Testis (tissue), 2 donors: ENCODE measurements around the gene LRRFIP1.

Experiments
- CTCF ChIP-seq, 3 experiments: fragments of 450-650 bp in 2 of 3; fragments of 200-600 bp in 1 of 3; sonication (generic) in 1 of 3; IDR thresholded peaks; one replicate each; pipeline ENCODE4 v1.5.1; 2016 to 2019; ENCODE audit warnings: antibody characterized with exemption in 3 of 3, mild to moderate bottlenecking in 2 of 3, moderate library complexity in 1 of 3
- POLR2A ChIP-seq: fragments of 450-650 bp; IDR thresholded peaks from one replicate; pipeline ENCODE4 v1.6.1; 2017; ENCODE audit warnings: antibody characterized with exemption, mild to moderate bottlenecking, moderate library complexity

- TF ChIP-seq POLR2A (no peak), CTCF (IDR thresholded peaks at IDR 0.05) (no peak)
Measured at GRCh38 chr2:237629739-237630138, 2.4 kb downstream of the LRRFIP1 start.
